Endothelial cell of umbilical vein (primary cell): ENCODE data around the gene PLCH1. TPM values are rescaled to one million over a fixed set of nuclear protein-coding genes. Genes with fewer than 3 reads are reported as not detected.

Experiments
- BruUV-seq: library from RNA; stranded (reverse); fragments of 400-500 nt; replicated peaks from 2 replicates; lab custom pipeline; 2021; lab: Mats Ljungman, UMichigan
- CTCF ChIA-PET: fragments of 300-600, 350-600 bp; sonication (Branson Sonifier 250); formaldehyde crosslinking; loops from one replicate; lab custom pipeline; 2021; ENCODE audit warnings: antibody characterized with exemption, inconsistent platforms; lab: Charles Lee
- POLR2A ChIA-PET: fragments of 300-600, 350-600 bp; sonication (Branson Sonifier 250); formaldehyde crosslinking; loops from one replicate; lab custom pipeline; 2021; ENCODE audit warnings: antibody characterized with exemption, inconsistent platforms; lab: Charles Lee
- DNase-seq: peaks from one replicate; pipeline ENCODE4 v3.0.0-alpha.2; 2011; ENCODE audit warnings: low read depth, low spot score
- FAIRE-seq: peaks from 2 replicates; lab custom pipeline; 2011; peaks lifted over from hg19 to GRCh38; lab: Jason Lieb, UNC
- H2AFZ ChIP-seq: 2 replicates; pipeline ENCODE4 v1.6.0; 2012; ENCODE audit warnings: low read depth, low read length, control low read depth, inconsistent platforms
- H3K27ac ChIP-seq: 2 replicates; pipeline ENCODE4 v1.5.1; 2011; ENCODE audit warnings: low read depth, mild to moderate bottlenecking, control low read depth, low read length, moderate library complexity; ENCODE audit not compliant: insufficient read depth
- H3K27me3 ChIP-seq, 2 experiments: 2 replicates each; pipeline versions ENCODE4 v1.6.0 to v1.6.1; 2011; ENCODE audit warnings: low read length in 2 of 2, mixed read lengths in 1 of 2; ENCODE audit not compliant: control insufficient read depth in 2 of 2, insufficient read depth in 2 of 2
- H3K36me3 ChIP-seq, 2 experiments: 2 replicates in 1 of 2; 3 replicates in 1 of 2; pipeline ENCODE4 v1.5.1; 2011; ENCODE audit warnings: low read length in 2 of 2, mild to moderate bottlenecking in 1 of 2, moderate library complexity in 1 of 2; ENCODE audit not compliant: control insufficient read depth in 2 of 2, insufficient read depth in 2 of 2; ENCODE audit errors: extremely low read depth in 1 of 2
- H3K4me1 ChIP-seq: 3 replicates; pipeline ENCODE4 v1.5.1; 2011; ENCODE audit warnings: mild to moderate bottlenecking, low read length; ENCODE audit not compliant: control insufficient read depth, insufficient read depth; ENCODE audit errors: extremely low read depth
- H3K4me2 ChIP-seq: 2 replicates; pipeline ENCODE4 v1.6.1; 2011; ENCODE audit warnings: low read length, control low read depth, mixed read lengths; ENCODE audit not compliant: insufficient read depth
- H3K4me3 ChIP-seq, 3 experiments: fragments of 200-600 bp in 1 of 3; sonication (generic), shearing (Covaris generic) in 1 of 3; replicated peaks in 1 of 3; 2 replicates each; pipeline ENCODE4 v1.5.1; 2011 to 2016; ENCODE audit warnings: control low read depth in 3 of 3, low read length in 3 of 3, mild to moderate bottlenecking in 2 of 3, inconsistent platforms in 1 of 3, low read depth in 1 of 3, moderate library complexity in 1 of 3; ENCODE audit not compliant: insufficient read depth in 1 of 3
- H3K79me2 ChIP-seq: 2 replicates; pipeline ENCODE4 v1.6.0; 2012; ENCODE audit warnings: low read length, inconsistent platforms; ENCODE audit not compliant: control insufficient read depth, insufficient read depth
- H3K9ac ChIP-seq: replicated peaks from 2 replicates; pipeline ENCODE3; 2011; ENCODE audit warnings: low read length, control low read depth; ENCODE audit not compliant: insufficient read depth; ENCODE audit errors: extremely low read depth
- H3K9me1 ChIP-seq: replicated peaks from 3 replicates; pipeline ENCODE4 v1.6.0; 2011; ENCODE audit warnings: mild to moderate bottlenecking, low read length; ENCODE audit not compliant: control insufficient read depth, insufficient read depth; ENCODE audit errors: extremely low read depth
- H3K9me3 ChIP-seq: replicated peaks from 2 replicates; pipeline ENCODE4 v1.5.1; 2012; ENCODE audit warnings: low read length, inconsistent platforms; ENCODE audit not compliant: control insufficient read depth, insufficient read depth
- H4K20me1 ChIP-seq: replicated peaks from 2 replicates; pipeline ENCODE3; 2011; ENCODE audit warnings: mild to moderate bottlenecking, low read length; ENCODE audit not compliant: control insufficient read depth, insufficient read depth; ENCODE audit errors: extremely low read depth
- CTCF ChIP-seq, 2 donors: IDR thresholded peaks; 1 replicate in 1 of 2; 2 replicates in 1 of 2; pipeline ENCODE4 v1.5.1; 2011; ENCODE audit warnings: low read length in 2 of 2, mild to moderate bottlenecking in 2 of 2, moderate library complexity in 2 of 2, control low read depth in 1 of 2, inconsistent platforms in 1 of 2, low read depth in 1 of 2; ENCODE audit not compliant: insufficient read depth in 1 of 2; ENCODE audit errors: extremely low read depth in 1 of 2
- EZH2 ChIP-seq: IDR thresholded peaks from 2 replicates; pipeline ENCODE4 v1.6.1; 2012; ENCODE audit warnings: borderline replicate concordance, low read depth, mild to moderate bottlenecking, moderate library complexity, low read length, inconsistent platforms; ENCODE audit not compliant: severe bottlenecking
- FOS ChIP-seq: IDR thresholded peaks from 2 replicates; pipeline ENCODE4 v1.6.1; 2011; ENCODE audit warnings: mild to moderate bottlenecking, low read length, moderate library complexity, borderline replicate concordance; ENCODE audit not compliant: insufficient read depth
- GATA2 ChIP-seq: IDR thresholded peaks from 2 replicates; pipeline ENCODE4 v1.7.0; 2011; ENCODE audit warnings: low read depth, mild to moderate bottlenecking, moderate library complexity, mixed read lengths, low read length; ENCODE audit not compliant: insufficient read length, insufficient read depth
- JUN ChIP-seq: IDR thresholded peaks from 2 replicates; pipeline ENCODE4 v1.6.1; 2011; ENCODE audit warnings: borderline replicate concordance, low read depth; ENCODE audit not compliant: insufficient read length, insufficient read depth
- MAX ChIP-seq: IDR thresholded peaks from 2 replicates; pipeline ENCODE4 v1.6.1; 2011; ENCODE audit not compliant: insufficient read depth, insufficient read length
- MYC ChIP-seq: IDR thresholded peaks from one replicate; pipeline ENCODE4 v1.6.1; 2011; ENCODE audit warnings: mild to moderate bottlenecking, low read depth, low read length
- POLR2A ChIP-seq: IDR thresholded peaks from 2 replicates; pipeline ENCODE4 v1.6.1; 2012; ENCODE audit warnings: low read depth, mild to moderate bottlenecking, control low read depth, low read length
- POLR2AphosphoS5 ChIP-seq: IDR thresholded peaks from 2 replicates; pipeline ENCODE4 v1.6.1; 2012; ENCODE audit warnings: low read depth, mild to moderate bottlenecking, control low read depth, low read length, moderate library complexity; ENCODE audit not compliant: insufficient read depth
- dilution Hi-C: fragments of 300-500 bp; cut with MboI; formaldehyde crosslinking; loops from one replicate; pipeline ENCODE4 v1.15.0; 2019; ENCODE audit warnings: low sequenced_read_pairs; ENCODE audit not compliant: extremely low pct_ligation_motif_present
- intact Hi-C: fragments of 100-400 bp; cut with micrococcal nuclease; formaldehyde crosslinking; loops from one replicate; pipeline ENCODE4 v1.10.0; 2022
- polyA plus RNA-seq, 4 experiments: library from polyadenylated mRNA; depleted of rRNA in 3 of 4; stranded (reverse) in 3 of 4; unstranded in 1 of 4; fragments of >200 nt; gene quantifications; 2 replicates each; pipeline versions ENCODE4 v1.2.1 to v1.2.3, GENCODE V29; 2011 to 2012; ENCODE audit warnings: missing spikeins in 1 of 4
- total RNA-seq: library from RNA; stranded (reverse); gene quantifications from 2 replicates; pipeline ENCODE4 v1.2.3, GENCODE V29; 2021

Gene PLCH1
- total and polyA plus RNA-seq, 2 donors (not counting 3 experiments of a cell fraction or from before 2014, with no cell fraction given), result 0.03 TPM; not detected in 1

GRCh38 chr3:155656466-155656865 lies 88.4 kb downstream of the PLCH1 start:
- Histone ChIP-seq H3K4me2 (no peak overlapping the region), H3K27ac (no peak overlapping the region), H3K9me3 (no peaks in the 10 kb centered on the region), H3K36me3 (no peaks in the 10 kb centered on the region), H3K79me2 (no peaks in the 10 kb centered on the region), H3K9me1 (no peaks in the 10 kb centered on the region), H2AFZ (no peak overlapping the region), H3K9ac (no peak overlapping the region), H4K20me1 (no peaks in the 10 kb centered on the region), H3K27me3 (no peaks in the 10 kb centered on the region), H3K4me3 (no peak overlapping the region), H3K4me1 (no peaks in the 10 kb centered on the region)
- no TSS peak for BruUV-seq
- POLR2A ChIA-PET, result no interaction called here
- DNase-seq, result no peak
- TF ChIP-seq JUN, result no peak
- TF ChIP-seq EZH2, result no peak
- TF ChIP-seq POLR2AphosphoS5, result no peak
- TF ChIP-seq CTCF (IDR thresholded peaks at IDR 0.05; ENCODE audit: extremely low read depth in 1 of 2, insufficient read depth in 1 of 2, low read depth in 1 of 2, low read length in 2 of 2), result no peak
- no peak for TF ChIP-seq FOS
- no peak for TF ChIP-seq GATA2
- TF ChIP-seq MAX, result no peak
- TF ChIP-seq POLR2A, result no peak
- TF ChIP-seq MYC, result no peak
- CTCF ChIA-PET, result no interaction called here
- intact Hi-C loops (no loop called here), dilution Hi-C loops (no loop called here)
- no peak for FAIRE-seq
